ENCODE data around the gene KANTR. TPM values are rescaled to one million over a fixed set of nuclear protein-coding genes. Genes with fewer than 3 reads are reported as not detected.

The KANTR gene
- total RNA-seq, 1 experiment from 2014 or later: 25.3 TPM

DNA sequence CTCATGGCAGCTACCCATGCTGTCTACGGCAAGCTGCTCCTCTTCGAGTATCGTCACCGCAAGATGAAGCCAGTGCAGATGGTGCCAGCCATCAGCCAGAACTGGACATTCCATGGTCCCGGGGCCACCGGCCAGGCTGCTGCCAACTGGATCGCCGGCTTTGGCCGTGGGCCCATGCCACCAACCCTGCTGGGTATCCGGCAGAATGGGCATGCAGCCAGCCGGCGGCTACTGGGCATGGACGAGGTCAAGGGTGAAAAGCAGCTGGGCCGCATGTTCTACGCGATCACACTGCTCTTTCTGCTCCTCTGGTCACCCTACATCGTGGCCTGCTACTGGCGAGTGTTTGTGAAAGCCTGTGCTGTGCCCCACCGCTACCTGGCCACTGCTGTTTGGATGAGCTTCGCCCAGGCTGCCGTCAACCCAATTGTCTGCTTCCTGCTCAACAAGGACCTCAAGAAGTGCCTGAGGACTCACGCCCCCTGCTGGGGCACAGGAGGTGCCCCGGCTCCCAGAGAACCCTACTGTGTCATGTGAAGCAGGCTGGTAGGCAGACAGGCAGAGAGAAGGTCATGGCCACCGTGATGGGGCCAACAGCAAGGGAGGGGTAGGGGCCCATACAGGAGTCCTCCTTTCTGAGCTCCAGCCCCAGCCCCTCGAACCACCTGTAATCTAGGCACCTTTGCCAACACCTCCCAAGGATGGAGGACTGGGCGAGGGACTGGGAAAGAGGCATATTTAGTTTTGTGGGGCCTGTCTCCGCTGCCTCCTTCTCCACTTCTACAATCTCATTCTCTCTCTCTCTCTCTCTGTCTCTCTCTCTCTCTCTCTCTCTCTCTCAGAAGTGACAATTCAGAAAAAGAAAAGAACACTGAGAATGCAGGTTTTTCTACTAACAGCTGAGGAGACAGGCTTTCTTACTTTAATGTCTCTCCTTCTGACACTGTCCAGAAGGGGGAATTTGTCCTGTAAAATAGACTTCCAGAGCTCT is 16.4 kb upstream of the KANTR start:
- H3K4me3 ChIP-seq: no peak overlapping the region
- no peak for TF ChIP-seq EZH2 (IDR thresholded peaks at IDR 0.05; ENCODE audit: low read depth)
- TF ChIP-seq, protein P1, sequence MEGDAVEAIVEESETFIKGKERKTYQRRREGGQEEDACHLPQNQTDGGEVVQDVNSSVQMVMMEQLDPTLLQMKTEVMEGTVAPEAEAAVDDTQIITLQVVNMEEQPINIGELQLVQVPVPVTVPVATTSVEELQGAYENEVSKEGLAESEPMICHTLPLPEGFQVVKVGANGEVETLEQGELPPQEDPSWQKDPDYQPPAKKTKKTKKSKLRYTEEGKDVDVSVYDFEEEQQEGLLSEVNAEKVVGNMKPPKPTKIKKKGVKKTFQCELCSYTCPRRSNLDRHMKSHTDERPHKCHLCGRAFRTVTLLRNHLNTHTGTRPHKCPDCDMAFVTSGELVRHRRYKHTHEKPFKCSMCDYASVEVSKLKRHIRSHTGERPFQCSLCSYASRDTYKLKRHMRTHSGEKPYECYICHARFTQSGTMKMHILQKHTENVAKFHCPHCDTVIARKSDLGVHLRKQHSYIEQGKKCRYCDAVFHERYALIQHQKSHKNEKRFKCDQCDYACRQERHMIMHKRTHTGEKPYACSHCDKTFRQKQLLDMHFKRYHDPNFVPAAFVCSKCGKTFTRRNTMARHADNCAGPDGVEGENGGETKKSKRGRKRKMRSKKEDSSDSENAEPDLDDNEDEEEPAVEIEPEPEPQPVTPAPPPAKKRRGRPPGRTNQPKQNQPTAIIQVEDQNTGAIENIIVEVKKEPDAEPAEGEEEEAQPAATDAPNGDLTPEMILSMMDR (conservative IDR thresholded peaks at IDR 0.05): no peak
- H3K27me3 ChIP-seq (ENCODE audit: insufficient read depth, low read depth): no peaks in the 10 kb centered on the region
- H3K27ac ChIP-seq: no peak overlapping the region
- H3K4me2 ChIP-seq: no peak overlapping the region
- POLR2A ChIA-PET (ENCODE audit: unreplicated experiment): no interaction called here
- CTCF ChIA-PET: interaction anchor here (0.6 to 0.7 kb wide), 2 partner anchors 47 to 202 kb away, joined by 5 read pairs; no protein-coding TSS in a partner anchor
- H3K79me2 ChIP-seq (ENCODE audit: low read depth): no peaks in the 10 kb centered on the region
- no peaks in the 10 kb centered on the region for H3K9me2 ChIP-seq (ENCODE audit: insufficient read depth)
- BruUV-seq (replicated peaks): no TSS peak
- intact Hi-C loops (cut with micrococcal nuclease; ENCODE audit: unreplicated experiment): no loop called here
- H2AFZ ChIP-seq: no peak overlapping the region
- no peaks in the 10 kb centered on the region for H4K20me1 ChIP-seq (ENCODE audit: insufficient read depth)
- no peaks in the 10 kb centered on the region for H3K36me3 ChIP-seq (ENCODE audit: low read depth)
- no peaks in the 10 kb centered on the region for H3K4me1 ChIP-seq (replicated peaks; ENCODE audit: insufficient read depth)
- no peaks in the 10 kb centered on the region for H3K9me3 ChIP-seq (ENCODE audit: insufficient read depth, low read depth)
- no peak for DNase-seq
- H3F3A ChIP-seq (ENCODE audit: insufficient read depth, low read depth): no peaks in the 10 kb centered on the region

DNA sequence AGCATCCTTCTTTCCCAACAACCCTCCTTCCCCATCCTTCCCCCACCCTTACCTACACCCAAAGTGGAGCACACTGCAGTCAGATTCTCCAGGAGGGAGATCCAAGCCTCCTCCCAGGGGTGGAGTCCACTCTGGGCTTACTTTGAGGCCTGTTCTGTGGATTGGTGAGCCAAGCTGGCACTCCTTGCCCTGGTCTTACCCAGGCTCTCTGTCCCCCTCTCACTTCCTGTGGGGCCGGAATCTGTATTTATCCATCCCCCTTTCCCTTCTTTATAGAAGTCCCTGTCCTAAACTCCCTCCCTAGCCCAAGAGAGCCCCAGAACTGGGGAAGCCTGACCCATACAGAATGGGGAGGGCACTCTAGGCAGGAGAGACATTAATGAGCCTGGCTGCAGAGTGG is 15.0 kb upstream of the KANTR start:
- no peaks in the 10 kb centered on the region for H3K27me3 ChIP-seq (ENCODE audit: insufficient read depth, low read depth)
- BruUV-seq (replicated peaks): no TSS peak
- ChIA-PET CTCF (no interaction called here), POLR2A (ENCODE audit: unreplicated experiment) (no interaction called here)
- intact Hi-C loops (cut with micrococcal nuclease; ENCODE audit: unreplicated experiment): no loop called here
- H2AFZ ChIP-seq: no peak overlapping the region
- H3F3A ChIP-seq (ENCODE audit: insufficient read depth, low read depth): no peaks in the 10 kb centered on the region
- H3K79me2 ChIP-seq (ENCODE audit: low read depth): no peaks in the 10 kb centered on the region
- no peak overlapping the region for H3K4me3 ChIP-seq
- H3K4me2 ChIP-seq: no peak overlapping the region
- H3K9me3 ChIP-seq (ENCODE audit: insufficient read depth, low read depth): no peaks in the 10 kb centered on the region
- DNase-seq: no peak
- no peaks in the 10 kb centered on the region for H4K20me1 ChIP-seq (ENCODE audit: insufficient read depth)
- H3K36me3 ChIP-seq (ENCODE audit: low read depth): no peaks in the 10 kb centered on the region
- TF ChIP-seq, protein P1 (conservative IDR thresholded peaks at IDR 0.05): no peak
- no peak for TF ChIP-seq EZH2 (IDR thresholded peaks at IDR 0.05; ENCODE audit: low read depth)
- no peaks in the 10 kb centered on the region for H3K9me2 ChIP-seq (ENCODE audit: insufficient read depth)
- H3K4me1 ChIP-seq (replicated peaks; ENCODE audit: insufficient read depth): no peaks in the 10 kb centered on the region
- no peak overlapping the region for H3K27ac ChIP-seq

DNA sequence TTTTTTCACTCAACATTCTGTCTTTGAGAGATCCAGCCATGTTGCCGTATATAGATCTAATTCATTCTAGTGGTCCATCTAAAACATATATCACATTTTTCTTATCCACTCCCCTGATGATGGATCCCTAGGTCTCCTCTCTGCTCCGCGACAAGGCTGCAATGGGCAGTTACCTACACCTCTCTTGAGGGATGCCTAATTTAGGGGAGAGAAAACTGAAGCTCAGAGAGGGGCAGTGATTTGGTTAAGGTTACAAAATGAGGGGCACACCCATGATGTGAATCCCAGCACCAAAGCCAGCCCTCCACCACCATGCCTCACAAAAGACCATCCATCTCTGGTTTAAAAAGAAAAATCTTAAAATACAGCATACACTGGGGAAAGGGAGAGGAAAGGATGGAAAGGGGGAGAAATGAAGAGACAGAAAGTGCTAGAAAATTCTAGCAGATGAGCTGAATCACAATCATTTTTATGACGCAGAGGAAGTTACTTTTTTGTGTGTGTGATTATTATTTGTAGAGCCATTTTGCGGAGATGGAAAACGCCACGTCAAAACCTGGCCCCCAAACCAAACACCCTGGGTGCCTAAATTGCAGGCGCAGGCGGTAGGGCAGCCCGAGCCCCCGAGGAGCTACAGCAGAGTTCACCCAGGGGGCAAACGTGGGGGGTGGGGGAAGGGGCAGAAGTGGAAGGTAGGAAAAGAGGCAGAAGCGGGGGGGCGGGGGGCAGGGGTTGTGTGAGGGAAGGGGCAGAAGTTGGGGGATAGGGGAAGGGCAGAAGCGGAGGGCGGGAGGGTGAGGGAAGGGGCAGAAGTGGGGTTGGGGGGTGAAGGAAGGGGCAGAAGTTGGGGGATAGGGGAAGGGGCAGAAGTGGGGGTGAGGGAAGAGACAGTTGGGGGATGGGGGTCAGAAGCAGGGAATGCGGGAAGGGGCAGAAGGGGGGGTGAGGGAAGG is 13.0 kb upstream of the KANTR start:
- no peak for DNase-seq
- Histone ChIP-seq H4K20me1 (ENCODE audit: insufficient read depth) (no peaks in the 10 kb centered on the region), H3K36me3 (ENCODE audit: low read depth) (no peaks in the 10 kb centered on the region), H3K79me2 (ENCODE audit: low read depth) (no peaks in the 10 kb centered on the region), H3K9me2 (ENCODE audit: insufficient read depth) (no peaks in the 10 kb centered on the region), H3K27me3 (ENCODE audit: insufficient read depth, low read depth) (no peaks in the 10 kb centered on the region), H3K4me1 (replicated peaks; ENCODE audit: insufficient read depth) (no peaks in the 10 kb centered on the region), H3K9me3 (ENCODE audit: insufficient read depth, low read depth) (no peaks in the 10 kb centered on the region), H3F3A (ENCODE audit: insufficient read depth, low read depth) (no peaks in the 10 kb centered on the region), H3K27ac (no peak overlapping the region), H2AFZ (no peak overlapping the region), H3K4me2 (no peak overlapping the region; the same call in 1 of the 2 replicates), H3K4me3 (no peak overlapping the region)
- TSS peak; percentile 92 for BruUV-seq (replicated peaks)
- no peak for TF ChIP-seq EZH2 (IDR thresholded peaks at IDR 0.05; ENCODE audit: low read depth)
- TF ChIP-seq, protein P1 (conservative IDR thresholded peaks at IDR 0.05): no peak
- intact Hi-C loops (cut with micrococcal nuclease; ENCODE audit: unreplicated experiment): no loop called here
- ChIA-PET CTCF (interaction anchor here (0.6 to 1.0 kb wide), 2 partner anchors 10 kb away, joined by 3 to 14 read pairs; no protein-coding TSS in a partner anchor), POLR2A (ENCODE audit: unreplicated experiment) (no interaction called here)

Measured in PC-9 (cell line).